ENCODE data around the gene GMEB2. TPM values are rescaled to one million over a fixed set of nuclear protein-coding genes. Genes with fewer than 3 reads are reported as not detected.
"Not testable (repeated sequence)": the region's sequence is repeated elsewhere in the genome, so short reads cannot be mapped to it uniquely, and the experiment has no call there.

GMEB2 gene
- total RNA-seq = 11.3 TPM
- long read RNA-seq, full-length matches to known transcripts = 21 of 42 reads
- long read RNA-seq, partial matches to known transcripts = 10 of 42 reads
- long read RNA-seq, other reads (novel, unspliced or antisense) = 11 of 42 reads

- no peaks in the 10 kb centered on the region for H3K27me3 ChIP-seq
- no peaks in the 10 kb centered on the region for H3K9me3 ChIP-seq
- H3K27ac ChIP-seq = peak within 1 kb of the TSS; percentile 93
- no peak for TF ChIP-seq CTCF (IDR thresholded peaks at IDR 0.05)
- H3K4me1 ChIP-seq = peaks cover 8% of the 10 kb centered on the region
- H3K36me3 ChIP-seq = no peaks in the 10 kb centered on the region
- DNase-seq (peak; percentile 91), ATAC-seq (peak; percentile 66)
- intact Hi-C loops (cut with DNase I) = no loop called here
- peak within 1 kb of the TSS; percentile 93 for H3K4me3 ChIP-seq
Measured at GRCh38 chr20:63626424-63627128, at the start of gene GMEB2. Gene GMEB2, minus strand, starts transcription at chr20:63627101. Its CDS starts 7,704 bp downstream, at chr20:63619397.

- Histone ChIP-seq H3K9me3 (no peaks in the 10 kb centered on the region), H3K4me3 (no peak overlapping the region), H3K36me3 (peaks cover 28% of the 10 kb centered on the region), H3K27ac (no peak overlapping the region), H3K27me3 (no peaks in the 10 kb centered on the region), H3K4me1 (no peaks in the 10 kb centered on the region)
- DNase-seq (no peak), ATAC-seq (no peak)
- intact Hi-C loops (cut with DNase I) = no loop called here
- no peak for TF ChIP-seq CTCF (IDR thresholded peaks at IDR 0.05)
Measured at GRCh38 chr20:63675681-63676368, 48.9 kb upstream of the GMEB2 start.

DNA sequence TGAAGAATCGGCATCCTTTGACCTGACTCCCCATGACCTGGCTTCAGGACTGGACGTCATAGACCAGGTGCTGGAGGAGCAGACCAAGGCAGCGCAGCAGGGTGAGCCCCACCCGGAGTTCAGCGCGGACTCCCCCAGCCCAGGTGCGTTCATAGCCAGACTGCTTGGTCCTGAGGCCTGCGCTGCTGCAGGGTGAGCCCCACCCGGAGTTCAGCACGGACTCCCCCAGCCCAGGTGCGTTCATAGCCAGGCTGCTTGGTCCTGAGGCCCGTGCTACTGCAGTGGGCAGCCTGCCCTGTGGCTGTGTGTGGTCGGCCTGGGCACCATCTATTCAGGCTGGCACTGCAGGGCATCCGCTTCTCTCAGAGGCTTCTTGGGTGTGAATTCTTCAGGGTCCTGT is 47.0 kb upstream of the GMEB2 start:
- H3K27me3 ChIP-seq = no peaks in the 10 kb centered on the region
- intact Hi-C loops (cut with DNase I) = no loop called here
- ATAC-seq (peak; percentile 22), DNase-seq (no peak)
- H3K36me3 ChIP-seq = peaks cover 31% of the 10 kb centered on the region
- H3K27ac ChIP-seq = no peak overlapping the region
- no peaks in the 10 kb centered on the region for H3K4me1 ChIP-seq
- H3K9me3 ChIP-seq = no peaks in the 10 kb centered on the region
- TF ChIP-seq CTCF (IDR thresholded peaks at IDR 0.05) = no peak
- H3K4me3 ChIP-seq = no peak overlapping the region

- DNase-seq (no peak), ATAC-seq (no peak)
- Histone ChIP-seq H3K27ac (no peak overlapping the region), H3K4me1 (no peaks in the 10 kb centered on the region), H3K4me3 (no peak overlapping the region), H3K9me3 (no peaks in the 10 kb centered on the region), H3K27me3 (no peaks in the 10 kb centered on the region), H3K36me3 (peaks cover 39% of the 10 kb centered on the region)
- intact Hi-C loops (cut with DNase I) = no loop called here
- no peak for TF ChIP-seq CTCF (IDR thresholded peaks at IDR 0.05)
Measured at GRCh38 chr20:63672666-63673065, 45.8 kb upstream of the GMEB2 start.

DNA sequence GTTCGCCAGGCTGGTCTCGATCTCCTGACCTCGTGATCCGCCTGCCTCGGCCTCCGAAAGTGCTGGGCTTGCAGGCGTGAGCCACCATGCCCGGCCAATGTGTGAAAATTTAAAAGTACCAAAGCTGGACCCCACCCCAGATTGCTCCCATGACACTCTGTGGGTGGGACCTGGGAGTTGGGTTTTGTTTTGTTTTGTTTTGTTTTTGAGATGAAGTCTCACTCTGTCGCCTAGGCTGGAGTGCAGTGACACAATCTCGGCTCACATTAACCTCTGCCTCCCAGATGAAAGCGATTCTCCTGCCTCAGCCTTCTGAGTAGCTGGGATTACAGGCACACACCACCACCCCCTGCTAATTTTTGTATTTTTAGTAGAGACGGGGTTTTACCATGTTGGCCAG is 44.8 kb upstream of the GMEB2 start:
- DNase-seq; H3K4me3 ChIP-seq; intact Hi-C loops (cut with DNase I); H3K27ac ChIP-seq; H3K4me1 ChIP-seq; ATAC-seq; H3K27me3 ChIP-seq; H3K9me3 ChIP-seq: not testable (repeated sequence)
- H3K36me3 ChIP-seq = peaks cover 44% of the 10 kb centered on the region

DNA sequence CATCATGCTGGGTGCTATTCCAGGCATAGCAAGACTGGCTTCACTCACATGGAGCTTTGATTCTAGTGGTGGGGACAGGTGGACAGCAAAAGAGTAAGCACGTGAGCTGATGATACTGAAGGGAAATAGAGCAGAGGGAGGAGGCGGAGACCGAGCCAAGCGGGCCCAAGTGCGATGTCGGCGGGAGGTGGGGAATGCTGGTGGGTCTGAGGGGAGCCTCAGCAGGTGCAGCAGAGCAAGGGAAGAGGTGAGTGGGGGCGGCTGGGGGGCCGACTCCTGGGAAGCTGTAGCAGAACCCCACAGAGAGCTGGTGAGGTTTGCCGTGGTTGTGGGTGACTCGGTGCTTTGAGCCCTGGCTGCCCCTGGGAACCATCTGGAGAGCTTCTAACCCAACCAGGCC is 41.5 kb upstream of the GMEB2 start:
- Histone ChIP-seq H3K9me3 (no peaks in the 10 kb centered on the region), H3K4me1 (no peaks in the 10 kb centered on the region), H3K27me3 (no peaks in the 10 kb centered on the region), H3K4me3 (no peak overlapping the region), H3K27ac (no peak overlapping the region), H3K36me3 (peaks cover 30% of the 10 kb centered on the region)
- intact Hi-C loops (cut with DNase I) = no loop called here
- no peak for TF ChIP-seq CTCF (IDR thresholded peaks at IDR 0.05)
- no peak for DNase-seq
- ATAC-seq = no peak
